Panc1 (cell line): ENCODE results near the gene VPS45. TPM values are rescaled to one million over a fixed set of nuclear protein-coding genes. Genes with fewer than 3 reads are reported as not detected.
A peak's percentile ranks its signal among the peaks of the same experiment; 100 is the strongest.

Experiments
- ATAC-seq: fragments of 200-7000 bp; cut with Tn5 transposase; 2 replicates; pipeline ENCODE4 v1.9.1; 2020; ENCODE audit warnings: mild to moderate bottlenecking, moderate library complexity
- BruUV-seq: library from RNA; stranded (reverse); fragments of 400-500 nt; replicated peaks from 2 replicates; lab custom pipeline; 2021; lab: Mats Ljungman, UMichigan
- CTCF ChIA-PET: fragments of 300-600 bp; sonication (Branson Sonifier 250); formaldehyde crosslinking; loops from one replicate; lab custom pipeline; 2022; ENCODE audit warnings: antibody characterized with exemption; lab: Charles Lee
- POLR2A ChIA-PET: fragments of 300-600 bp; sonication (Branson Sonifier 250); formaldehyde crosslinking; loops from one replicate; lab custom pipeline; 2022; ENCODE audit warnings: antibody characterized with exemption; lab: Charles Lee
- DNase-seq: peaks from one replicate; pipeline ENCODE4 v3.0.0-alpha.2; 2010; ENCODE audit warnings: low read depth, low spot score
- H3K27ac ChIP-seq: 2 replicates; pipeline ENCODE4 v1.5.1; 2011; ENCODE audit warnings: mild to moderate bottlenecking, low read length, inconsistent platforms
- H3K27me3 ChIP-seq: fragments of 200-500 bp; sonication (Bioruptor generic); 2 replicates; pipeline ENCODE4 v1.6.0; 2014; ENCODE audit warnings: low read length, inconsistent platforms; ENCODE audit not compliant: control insufficient read depth, insufficient read depth
- H3K36me3 ChIP-seq: fragments of 200-500 bp; sonication (Bioruptor generic); 2 replicates; pipeline ENCODE4 v1.5.1; 2014; ENCODE audit warnings: inconsistent platforms, mild to moderate bottlenecking, low read length, moderate library complexity; ENCODE audit not compliant: control insufficient read depth, insufficient read depth
- H3K4me1 ChIP-seq: 2 replicates; pipeline ENCODE4 v1.5.1; 2011; ENCODE audit warnings: inconsistent platforms, mild to moderate bottlenecking, low read length, moderate library complexity; ENCODE audit not compliant: control insufficient read depth, insufficient read depth
- H3K4me3 ChIP-seq, 2 experiments: 2 replicates each; pipeline ENCODE4 v1.5.1; 2011 to 2012; ENCODE audit warnings: low read depth in 2 of 2, low read length in 2 of 2, mild to moderate bottlenecking in 2 of 2, inconsistent platforms in 1 of 2, moderate library complexity in 1 of 2
- H3K9me3 ChIP-seq: fragments of 200-500 bp; sonication (Bioruptor generic); 2 replicates; pipeline ENCODE4 v1.5.1; 2014; ENCODE audit warnings: low read depth, mild to moderate bottlenecking, inconsistent platforms, low read length, moderate library complexity; ENCODE audit not compliant: control insufficient read depth, insufficient read depth
- CTCF ChIP-seq: fragments of 450-650 bp; IDR thresholded peaks from 2 replicates; pipeline ENCODE4 v1.5.1; 2017; ENCODE audit warnings: mild to moderate bottlenecking
- POLR2AphosphoS5 ChIP-seq: IDR thresholded peaks from 2 replicates; pipeline ENCODE4 v1.6.1; 2012; ENCODE audit warnings: mild to moderate bottlenecking, low read depth, low read length, moderate library complexity
- REST ChIP-seq, 2 experiments: IDR thresholded peaks; 2 replicates each; pipeline ENCODE4 v1.6.1; 2011 to 2012; ENCODE audit warnings: low read depth in 2 of 2, control low read depth in 1 of 2, low read length in 1 of 2, mild to moderate bottlenecking in 1 of 2, moderate library complexity in 1 of 2; ENCODE audit not compliant: insufficient read depth in 1 of 2
- SIN3A ChIP-seq: IDR thresholded peaks from 2 replicates; pipeline ENCODE4 v1.6.1; 2012; ENCODE audit warnings: low read depth, mild to moderate bottlenecking, low read length, moderate library complexity, borderline replicate concordance; ENCODE audit not compliant: insufficient read depth
- TCF7L2 ChIP-seq: IDR thresholded peaks from 2 replicates; pipeline ENCODE4 v1.6.1; 2011; ENCODE audit warnings: mild to moderate bottlenecking, low read depth, low read length, inconsistent platforms
- in situ Hi-C: cut with HindIII; loops from 2 replicates; pipeline ENCODE4 v1.10.0; 2016; ENCODE audit warnings: low sequenced_read_pairs, low pct_unique_long_range_greater_than_20kb
- intact Hi-C: fragments of 100-400 bp; cut with micrococcal nuclease; formaldehyde crosslinking; loops from one replicate; pipeline ENCODE4 v1.10.0; 2022; ENCODE audit not compliant: unreplicated experiment
- total RNA-seq: library from RNA; stranded (reverse); gene quantifications from one replicate; pipeline ENCODE4 v1.2.1, GENCODE V29; 2021; ENCODE audit not compliant: unreplicated experiment

Gene VPS45
- total RNA-seq, 1 experiment from 2014 or later: 24.9 TPM

- no peak overlapping the region for H3K27ac ChIP-seq
- no peaks in the 10 kb centered on the region for H3K27me3 ChIP-seq
- no peak overlapping the region for H3K4me3 ChIP-seq
- H3K9me3 ChIP-seq: no peaks in the 10 kb centered on the region
- DNase-seq (no peak), ATAC-seq (no peak)
- intact Hi-C loops (no loop called here), in situ Hi-C loops (no loop called here)
- ChIA-PET POLR2A (no interaction called here), CTCF (no interaction called here)
- no TSS peak for BruUV-seq
- H3K36me3 ChIP-seq: peaks cover 24% of the 10 kb centered on the region; the same call in 1 of the 2 replicates
- TF ChIP-seq POLR2AphosphoS5 (no peak), TCF7L2 (no peak), CTCF (no peak), REST (IDR thresholded peaks at IDR 0.05; ENCODE audit: insufficient read depth in 1 of 2, low read depth in 2 of 2, low read length in 1 of 2) (no peak), SIN3A (no peak)
- no peaks in the 10 kb centered on the region for H3K4me1 ChIP-seq
Observed at GRCh38 chr1:150076066-150076465, 8.5 kb downstream of the VPS45 start.

GRCh38 chr1:150076985-150077384, 9.4 kb downstream of the VPS45 start:
- DNase-seq (no peak), ATAC-seq (no peak)
- ChIA-PET POLR2A (no interaction called here), CTCF (no interaction called here)
- BruUV-seq: TSS peak; percentile 51
- Histone ChIP-seq H3K27ac (no peak overlapping the region), H3K27me3 (no peaks in the 10 kb centered on the region), H3K4me3 (no peak overlapping the region), H3K9me3 (no peaks in the 10 kb centered on the region), H3K4me1 (no peaks in the 10 kb centered on the region), H3K36me3 (peaks cover 24% of the 10 kb centered on the region; the same call in 1 of the 2 replicates)
- intact Hi-C loops: no loop called here
- in situ Hi-C loops: no loop called here
- TF ChIP-seq SIN3A (no peak), POLR2AphosphoS5 (no peak), CTCF (no peak), REST (IDR thresholded peaks at IDR 0.05; ENCODE audit: insufficient read depth in 1 of 2, low read depth in 2 of 2, low read length in 1 of 2) (no peak), TCF7L2 (no peak)
